GM12878 (cell line): ENCODE data around the gene LGALSL. TPM values are rescaled to one million over a fixed set of nuclear protein-coding genes. Genes with fewer than 3 reads are reported as not detected.

Source experiments
- ATAC-seq: fragments of 200-7000 bp; cut with Tn5 transposase; 3 replicates; pipeline ENCODE4 v1.9.1; 2020; ENCODE audit warnings: mild to moderate bottlenecking, moderate library complexity
- BruUV-seq: library from RNA; stranded (reverse); fragments of 400-500 nt; replicated peaks from 2 replicates; lab custom pipeline; 2021; lab: Mats Ljungman, UMichigan
- CTCF ChIA-PET: fragments of 300-600 bp; sonication (Branson Sonifier 250); formaldehyde crosslinking; extraction: SDS; loops from one replicate; lab custom pipeline; 2021; ENCODE audit warnings: inconsistent platforms; lab: Yijun Ruan, JAX
- POLR2A ChIA-PET: fragments of 350-600 bp; formaldehyde crosslinking; extraction: SDS; loops from one replicate; lab custom pipeline; 2021; ENCODE audit warnings: inconsistent platforms; lab: Charles Lee
- RAD21 ChIA-PET: fragments of 300-600 bp; sonication (Branson Sonifier 250); formaldehyde crosslinking; loops from one replicate; lab custom pipeline; 2023; ENCODE audit warnings: antibody characterized with exemption; ENCODE audit not compliant: unreplicated experiment; lab: Charles Lee
- SMC1A ChIA-PET: fragments of 300-600 bp; sonication (Branson Sonifier 250); formaldehyde crosslinking; loops from one replicate; lab custom pipeline; 2023; ENCODE audit not compliant: unreplicated experiment, uncharacterized antibody; lab: Charles Lee
- DNase-seq: peaks from one replicate; pipeline ENCODE4 v3.0.0-alpha.2; 2011; ENCODE audit warnings: low read depth, low spot score
- FAIRE-seq: peaks from 3 replicates; lab custom pipeline; 2011; peaks lifted over from hg19 to GRCh38; lab: Jason Lieb, UNC
- H2AFZ ChIP-seq: 2 replicates; pipeline ENCODE4 v1.6.0; 2011; ENCODE audit warnings: low read depth, low read length, control low read depth; ENCODE audit not compliant: control insufficient read depth
- H3K27ac ChIP-seq: 2 replicates; pipeline ENCODE4 v1.5.1; 2011; ENCODE audit warnings: control low read depth; ENCODE audit not compliant: control insufficient read depth, insufficient read depth
- H3K27me3 ChIP-seq, 2 experiments: replicated peaks in 1 of 2; 2 replicates each; pipeline versions ENCODE4 v1.6.0 to v1.6.1; 2011; ENCODE audit warnings: low read length in 1 of 2; ENCODE audit not compliant: control insufficient read depth in 2 of 2, insufficient read depth in 2 of 2
- H3K36me3 ChIP-seq, 2 experiments: 2 replicates each; pipeline ENCODE4 v1.5.1; 2011; ENCODE audit warnings: low read length in 1 of 2; ENCODE audit not compliant: control insufficient read depth in 2 of 2, insufficient read depth in 2 of 2
- H3K4me1 ChIP-seq: 2 replicates; pipeline ENCODE4 v1.6.1; 2011; ENCODE audit warnings: mild to moderate bottlenecking, low read length, moderate library complexity, mixed read lengths; ENCODE audit not compliant: control insufficient read depth, insufficient read depth
- H3K4me2 ChIP-seq: 2 replicates; pipeline ENCODE4 v1.6.0; 2011; ENCODE audit warnings: control low read depth; ENCODE audit not compliant: control insufficient read depth, insufficient read depth
- H3K4me3 ChIP-seq: fragments of 200-600 bp; sonication (generic); 2 replicates; pipeline ENCODE4 v1.5.1; 2016
- H3K79me2 ChIP-seq: 2 replicates; pipeline ENCODE4 v1.6.0; 2011; ENCODE audit warnings: low read length; ENCODE audit not compliant: control insufficient read depth, insufficient read depth
- H3K9ac ChIP-seq: 2 replicates; pipeline ENCODE4 v1.8.0; 2011; ENCODE audit warnings: low read length, control low read depth, mixed read lengths; ENCODE audit not compliant: control insufficient read depth, insufficient read depth
- H3K9me3 ChIP-seq: replicated peaks from 3 replicates; pipeline ENCODE4 v1.5.1; 2011; ENCODE audit warnings: mild to moderate bottlenecking, low read length; ENCODE audit not compliant: control insufficient read depth, insufficient read depth
- H4K20me1 ChIP-seq: 2 replicates; pipeline ENCODE4 v1.6.0; 2011; ENCODE audit not compliant: control insufficient read depth, insufficient read depth
- ATF3 ChIP-seq: IDR thresholded peaks from 2 replicates; pipeline ENCODE4 v1.6.1; 2011; ENCODE audit warnings: low read depth, mild to moderate bottlenecking, low read length, moderate library complexity, borderline replicate concordance; ENCODE audit errors: extremely low read depth
- BRCA1 ChIP-seq: IDR thresholded peaks from 2 replicates; pipeline ENCODE4 v1.6.1; 2011; ENCODE audit warnings: low read depth, low read length, improper control_type of control experiment
- CBX5 ChIP-seq: sonication (generic); IDR thresholded peaks from 2 replicates; pipeline ENCODE4 v1.6.1; 2016; ENCODE audit warnings: low read depth, moderate library complexity, mild to moderate bottlenecking, inconsistent platforms
- NFYA ChIP-seq: IDR thresholded peaks from 2 replicates; pipeline ENCODE4 v1.6.1; 2011; ENCODE audit warnings: low read depth, mild to moderate bottlenecking, low read length, improper control_type of control experiment, borderline replicate concordance
- NR2C1 ChIP-seq: fragments of 450-650 bp; IDR thresholded peaks from 2 replicates; pipeline ENCODE4 v1.6.1; 2017; ENCODE audit warnings: antibody characterized with exemption, mild to moderate bottlenecking, moderate library complexity
- TCF3 ChIP-seq: IDR thresholded peaks from 2 replicates; pipeline ENCODE4 v1.6.1; 2012; ENCODE audit warnings: low read depth, mild to moderate bottlenecking, low read length, borderline replicate concordance; ENCODE audit not compliant: insufficient read depth
- YY1 ChIP-seq: IDR thresholded peaks from 2 replicates; pipeline ENCODE4 v1.6.1; 2011; ENCODE audit warnings: low read depth, mild to moderate bottlenecking, low read length
- ZBED1 ChIP-seq: IDR thresholded peaks from 2 replicates; pipeline ENCODE4 v1.6.1; 2016; ENCODE audit warnings: borderline replicate concordance
- ZBTB40 ChIP-seq: fragments of 450-650 bp; IDR thresholded peaks from 2 replicates; pipeline ENCODE4 v1.6.1; 2016; ENCODE audit warnings: mild to moderate bottlenecking, moderate library complexity, borderline replicate concordance
- WGBS: methylation state at CpG from one replicate; pipeline ENCODE4 v1.1.6; 2016; ENCODE audit warnings: low lambda C conversion rate; ENCODE audit not compliant: insufficient replicate concordance, insufficient coverage; ENCODE audit errors: missing lambda C conversion rate; 5-methylcytosine and 5-hydroxymethylcytosine counted together
- in situ Hi-C: fragments of 300-500 bp; cut with MboI; formaldehyde crosslinking; loops from 9 replicates; pipeline ENCODE4 v1.14.3; 2018; ENCODE audit warnings: mixed read lengths
- intact Hi-C: fragments of 100-400 bp; cut with micrococcal nuclease; formaldehyde crosslinking; loops from one replicate; pipeline ENCODE4 v1.14.2; 2022; ENCODE audit not compliant: unreplicated experiment
- polyA plus RNA-seq, 11 experiments: library from polyadenylated mRNA; depleted of rRNA in 4 of 11; unstranded in 6 of 11; stranded (reverse) in 5 of 11; fragments of >200 nt; fragmentation: Nextera tagmentation in 4 of 11; fragmentation: Illumina TruSeq in 1 of 11; extraction: Ambion mirVana in 4 of 11; extraction: Trizol in 1 of 11; gene quantifications; 1 replicate in 1 of 11; 2 replicates in 10 of 11; pipeline versions ENCODE4 v1.2.1 to v1.2.3, GENCODE V29; 2011 to 2016; ENCODE audit warnings: inconsistent platforms in 2 of 11, missing spikeins in 2 of 11, low read depth in 1 of 11
- total RNA-seq, 4 experiments: library from RNA; depleted of rRNA in 3 of 4; stranded (reverse); fragments of >200 nt in 3 of 4; fragmentation: Illumina TruSeq in 1 of 4; extraction: Trizol in 1 of 4; gene quantifications; 2 replicates each; pipeline versions ENCODE4 v1.2.1 to v1.2.3, GENCODE V29; 2013 to 2021

Gene LGALSL
- total and polyA plus RNA-seq, 10 of the 15 experiments (the other 5 are each of a cell fraction or from before 2014, with no cell fraction given) = 3.3 to 9.1 (median 4.9) TPM

DNA sequence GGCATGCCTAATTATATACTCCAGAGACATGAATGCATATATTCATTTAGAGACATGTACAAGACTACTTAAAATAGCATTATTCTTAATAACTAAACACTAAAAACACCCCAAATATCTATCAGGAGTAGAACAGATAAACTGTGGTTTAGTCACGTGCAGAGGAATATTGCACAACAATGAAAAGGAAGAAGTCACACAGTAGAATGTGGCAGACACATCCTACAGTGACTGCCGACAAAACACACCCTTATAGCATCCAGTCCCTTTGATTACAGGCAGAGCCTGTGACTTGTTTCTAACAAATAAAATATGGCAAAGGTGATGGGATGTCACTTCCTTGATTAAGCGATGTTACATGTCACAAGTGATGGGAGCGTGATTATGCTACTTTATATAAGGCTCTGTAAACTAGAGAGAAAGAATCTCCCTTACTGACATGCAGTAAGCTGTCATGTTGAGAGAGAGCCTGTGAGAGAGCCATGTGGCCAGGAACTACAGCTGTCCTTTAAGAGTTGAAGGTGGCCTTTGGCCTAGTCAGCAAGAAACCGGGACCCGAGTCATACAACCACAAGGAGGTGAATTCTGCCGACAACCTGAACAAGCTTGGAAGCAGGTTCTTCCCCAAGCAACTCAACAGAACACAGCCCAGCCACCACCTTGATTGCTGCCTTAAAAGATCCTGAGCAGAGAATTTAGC is 39.1 kb upstream of the LGALSL start:
- no peaks in the 10 kb centered on the region for H3K36me3 ChIP-seq
- TF ChIP-seq NFYA = no peak
- no peak for TF ChIP-seq YY1
- no peak for TF ChIP-seq NR2C1
- TF ChIP-seq BRCA1 = no peak
- TF ChIP-seq TCF3 = no peak
- no peak for TF ChIP-seq ZBED1
- no peak overlapping the region for H3K27ac ChIP-seq
- no peaks in the 10 kb centered on the region for H3K4me1 ChIP-seq
- no peak overlapping the region for H3K4me2 ChIP-seq
- ChIA-PET CTCF (interaction anchor here (1.4 kb wide), 1 partner anchor 11 kb away, joined by 3 read pairs; no protein-coding TSS in a partner anchor), RAD21 (no interaction called here), SMC1A (no interaction called here), POLR2A (no interaction called here)
- no peak overlapping the region for H3K9ac ChIP-seq
- ATAC-seq (no peak), FAIRE-seq (no peak), DNase-seq (no peak)
- no peaks in the 10 kb centered on the region for H3K79me2 ChIP-seq
- no TSS peak for BruUV-seq
- no peak overlapping the region for H2AFZ ChIP-seq
- no peaks in the 10 kb centered on the region; a peak in 1 of 4 replicates for H3K27me3 ChIP-seq
- in situ Hi-C loops = no loop called here
- H3K9me3 ChIP-seq = no peaks in the 10 kb centered on the region
- intact Hi-C loops = no loop called here
- H4K20me1 ChIP-seq = no peaks in the 10 kb centered on the region
- 50% methylated on average over 7 of the region's 7 CpGs for WGBS
- no peak overlapping the region for H3K4me3 ChIP-seq

- no peak overlapping the region for H3K4me3 ChIP-seq
- no peaks in the 10 kb centered on the region for H3K79me2 ChIP-seq
- no peaks in the 10 kb centered on the region for H3K36me3 ChIP-seq
- FAIRE-seq = no peak
- H4K20me1 ChIP-seq = no peaks in the 10 kb centered on the region
- no peak for DNase-seq
- CTCF ChIA-PET = interaction anchor here (1.6 kb wide), 1 partner anchor 87 kb away, joined by 3 read pairs; no protein-coding TSS in a partner anchor
- H3K9me3 ChIP-seq = no peaks in the 10 kb centered on the region
- RAD21 ChIA-PET = no interaction called here
- in situ Hi-C loops (no loop called here), intact Hi-C loops (no loop called here)
- POLR2A ChIA-PET = no interaction called here
- H3K4me2 ChIP-seq = no peak overlapping the region
- H3K27me3 ChIP-seq = no peaks in the 10 kb centered on the region; a peak in 1 of 4 replicates
- no peak overlapping the region for H3K9ac ChIP-seq
- 3% methylated on average over 3 of the region's 3 CpGs for WGBS
- no peaks in the 10 kb centered on the region for H3K4me1 ChIP-seq
- H2AFZ ChIP-seq = no peak overlapping the region
- no peak overlapping the region for H3K27ac ChIP-seq
- SMC1A ChIA-PET = no interaction called here
- no TSS peak for BruUV-seq
- ATAC-seq = no peak
- no peak for TF ChIP-seq ATF3
- TF ChIP-seq CBX5 = no peak
- no peak for TF ChIP-seq ZBTB40
Measured at GRCh38 chr2:64417624-64418023, 36.3 kb upstream of the LGALSL start.
